CD4-positive, alpha-beta T cell treated with Interferon gamma for 1 hour (primary cell): ENCODE results near the gene HPCAL1.
A peak's percentile ranks its signal among the peaks of the same experiment; 100 is the strongest.

Source experiments
- DNase-seq: peaks from one replicate; pipeline ENCODE4 v3.0.0-alpha.2; 2020

The HPCAL1 gene

GRCh38 chr2:10304458-10305253 lies 2.0 kb downstream of the HPCAL1 start:
- no peak for DNase-seq

GRCh38 chr2:10305254-10305635 lies 2.5 kb downstream of the HPCAL1 start:
- peak; percentile 13 for DNase-seq

- peak; percentile 35 for DNase-seq
These were observed 3.0 kb downstream of the HPCAL1 start for GRCh38 chr2:10305715-10306114.

- no peak for DNase-seq
These were observed 4.3 kb downstream of the HPCAL1 start for GRCh38 chr2:10306901-10307463.

- no peak for DNase-seq
These were observed 5.0 kb downstream of the HPCAL1 start for GRCh38 chr2:10307561-10308156.

- DNase-seq, result no peak
These were observed 6.2 kb downstream of the HPCAL1 start for GRCh38 chr2:10308866-10309265.

- no peak for DNase-seq
These were observed 6.6 kb downstream of the HPCAL1 start for GRCh38 chr2:10309286-10309685.

- no peak for DNase-seq
These were observed 7.7 kb downstream of the HPCAL1 start for GRCh38 chr2:10310309-10310888.

- no peak for DNase-seq
These were observed 9.0 kb downstream of the HPCAL1 start for GRCh38 chr2:10311736-10312135.

- DNase-seq, result no peak
These were observed 9.8 kb downstream of the HPCAL1 start for GRCh38 chr2:10312437-10312957.

- no peak for DNase-seq
These were observed 13.6 kb downstream of the HPCAL1 start for GRCh38 chr2:10316336-10316735.

- no peak for DNase-seq
These were observed 14.2 kb downstream of the HPCAL1 start for GRCh38 chr2:10316860-10317259.

- no peak for DNase-seq
These were observed 14.9 kb downstream of the HPCAL1 start for GRCh38 chr2:10317646-10318045.

GRCh38 chr2:10318345-10318744 lies 15.6 kb downstream of the HPCAL1 start:
- DNase-seq, result no peak

- no peak for DNase-seq
These were observed 17.3 kb downstream of the HPCAL1 start for GRCh38 chr2:10319892-10320574.

GRCh38 chr2:10320575-10320931 lies 17.8 kb downstream of the HPCAL1 start:
- DNase-seq, result no peak

GRCh38 chr2:10320933-10321332 lies 18.2 kb downstream of the HPCAL1 start:
- no peak for DNase-seq

- DNase-seq, result no peak
These were observed 18.9 kb downstream of the HPCAL1 start for GRCh38 chr2:10321622-10322021.

- DNase-seq, result no peak
These were observed 19.8 kb downstream of the HPCAL1 start for GRCh38 chr2:10322481-10322880.

GRCh38 chr2:10322973-10323372 lies 20.3 kb downstream of the HPCAL1 start:
- no peak for DNase-seq

- DNase-seq, result no peak
These were observed 20.8 kb downstream of the HPCAL1 start for GRCh38 chr2:10323535-10323934.

- no peak for DNase-seq
These were observed 21.6 kb downstream of the HPCAL1 start for GRCh38 chr2:10324095-10324832.
